Measurements from ENCODE around the gene ITK. TPM values are rescaled to one million over a fixed set of nuclear protein-coding genes. Genes with fewer than 3 reads are reported as not detected.

The ITK gene
- total RNA-seq, 1 donor from 2014 or later = 4.7 TPM

DNA sequence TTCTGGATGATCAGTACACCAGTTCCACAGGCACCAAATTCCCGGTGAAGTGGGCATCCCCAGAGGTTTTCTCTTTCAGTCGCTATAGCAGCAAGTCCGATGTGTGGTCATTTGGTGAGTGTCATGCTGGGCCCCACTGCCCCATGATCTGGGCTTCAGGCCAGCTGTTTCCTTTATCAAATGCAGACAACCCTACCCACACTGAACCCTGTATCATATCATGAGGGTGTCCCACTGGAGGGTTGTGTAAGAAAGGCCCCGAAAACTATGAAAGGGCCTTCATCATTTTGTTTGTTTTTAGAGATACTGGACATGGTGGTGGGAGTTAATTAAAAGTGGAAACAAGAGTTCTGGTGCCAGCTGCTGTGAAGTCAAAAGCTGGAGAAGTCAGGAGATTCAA is 65.2 kb downstream of the ITK start:
- DNase-seq (ENCODE audit: low spot score) = no peak

DNA sequence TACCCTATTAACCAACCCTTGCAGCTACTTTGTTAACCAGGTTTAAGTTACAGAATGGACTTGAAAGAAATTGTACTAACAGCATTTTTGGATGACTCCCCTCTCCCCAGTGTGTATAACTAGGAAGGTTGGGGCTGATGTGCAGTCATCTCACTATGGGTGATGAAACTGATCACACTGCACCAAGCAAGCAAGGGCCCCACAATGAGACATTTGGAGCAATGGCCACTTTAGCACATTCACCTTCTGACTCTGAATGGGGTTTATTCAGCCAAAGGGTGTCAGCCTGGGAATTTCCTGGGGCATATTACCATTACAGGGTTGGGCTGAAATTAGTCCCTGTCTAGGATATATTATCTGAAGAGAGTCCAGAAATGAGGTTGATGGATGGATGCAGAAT is 66.6 kb downstream of the ITK start:
- no peak for DNase-seq (ENCODE audit: low spot score)

DNA sequence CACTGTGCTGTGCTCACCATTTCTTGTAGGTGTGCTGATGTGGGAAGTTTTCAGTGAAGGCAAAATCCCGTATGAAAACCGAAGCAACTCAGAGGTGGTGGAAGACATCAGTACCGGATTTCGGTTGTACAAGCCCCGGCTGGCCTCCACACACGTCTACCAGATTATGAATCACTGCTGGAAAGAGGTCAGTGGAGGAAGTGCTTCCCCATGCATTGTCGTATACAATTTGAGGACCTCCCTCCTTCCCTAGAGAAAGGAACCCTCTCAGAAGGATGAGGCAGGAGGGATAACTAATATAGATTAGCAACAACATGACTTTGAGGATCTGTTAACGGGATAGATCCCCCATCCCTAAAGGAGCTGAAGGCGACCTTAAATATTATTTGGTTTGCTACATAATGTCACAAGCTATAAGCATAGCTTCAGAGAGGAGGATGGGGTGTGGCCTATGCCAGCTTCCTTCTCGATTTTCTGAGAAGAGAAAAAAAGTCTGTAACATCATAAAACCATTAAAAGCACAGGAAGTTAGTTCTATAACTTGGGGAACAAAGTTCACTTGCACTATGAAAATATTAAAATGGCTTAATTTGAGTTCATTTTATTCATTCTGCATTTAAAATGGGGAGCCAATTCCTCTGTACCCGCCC is 68.3 kb downstream of the ITK start:
- DNase-seq (ENCODE audit: low spot score) = no peak

DNA sequence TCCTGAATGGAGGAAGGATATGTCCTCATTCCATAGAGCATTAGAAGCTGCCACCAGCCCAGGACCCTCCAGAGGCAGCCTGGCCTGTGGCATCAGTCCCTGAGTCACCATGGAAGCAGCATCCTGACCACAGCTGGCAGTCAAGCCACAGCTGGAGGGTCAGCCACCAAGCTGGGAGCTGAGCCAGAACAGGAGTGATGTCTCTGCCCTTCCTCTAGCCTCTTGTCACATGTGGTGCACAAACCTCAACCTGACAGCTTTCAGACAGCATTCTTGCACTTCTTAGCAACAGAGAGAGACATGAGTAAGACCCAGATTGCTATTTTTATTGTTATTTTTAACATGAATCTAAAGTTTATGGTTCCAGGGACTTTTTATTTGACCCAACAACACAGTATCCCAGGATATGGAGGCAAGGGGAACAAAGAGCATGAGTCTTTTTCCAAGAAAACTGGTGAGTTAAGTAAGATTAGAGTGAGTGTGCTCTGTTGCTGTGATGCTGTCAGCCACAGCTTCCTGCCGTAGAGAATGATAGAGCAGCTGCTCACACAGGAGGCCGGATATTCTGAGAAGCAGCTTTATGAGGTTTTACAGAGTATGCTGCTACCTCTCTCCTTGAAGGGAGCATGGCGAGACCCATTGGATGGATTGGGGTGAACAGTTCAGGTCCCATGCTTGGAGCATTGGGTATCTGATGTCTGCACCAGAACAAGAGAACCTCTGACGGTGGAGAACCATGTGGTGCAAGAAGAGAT is 72.2 kb downstream of the ITK start:
- DNase-seq (ENCODE audit: low spot score) = no peak

DNA sequence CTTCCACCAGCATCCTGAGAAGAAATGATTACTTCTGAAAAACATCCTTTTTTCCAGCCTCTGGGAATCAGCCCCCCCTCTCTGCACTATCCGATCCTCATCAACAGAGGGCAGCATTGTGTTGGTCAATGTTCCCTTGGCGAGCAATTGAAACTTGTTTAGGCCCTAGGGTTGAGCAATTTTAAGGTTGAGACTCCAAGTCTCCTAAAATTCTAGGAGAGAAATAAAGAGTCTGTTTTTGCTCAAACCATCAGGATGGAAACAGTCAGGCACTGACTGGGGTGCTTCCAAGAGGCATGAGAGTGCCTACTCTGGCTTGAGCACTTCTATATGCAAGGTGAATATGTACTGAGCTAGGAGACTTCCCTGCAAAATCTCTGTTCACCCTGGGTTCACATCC is 72.9 kb downstream of the ITK start:
- DNase-seq (ENCODE audit: low spot score) = no peak

DNA sequence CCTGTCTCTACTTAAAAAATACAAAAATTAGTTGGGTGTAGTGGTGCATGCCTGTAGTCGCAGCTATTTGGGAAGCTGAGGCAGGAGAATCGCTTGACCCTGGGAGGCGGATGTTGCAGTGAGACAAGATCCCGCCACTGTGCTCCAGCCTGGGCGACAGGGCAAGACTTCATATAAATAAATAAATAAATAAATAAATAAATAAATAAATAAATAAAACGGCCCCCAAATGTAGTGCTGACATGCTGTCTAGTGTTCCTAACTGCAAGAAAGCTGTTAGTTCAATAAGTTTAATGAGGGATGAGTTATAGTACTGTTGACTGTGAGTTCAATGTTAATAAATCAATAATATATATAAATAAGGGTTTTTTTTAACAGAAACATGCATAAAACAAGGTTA is 77.8 kb downstream of the ITK start:
- DNase-seq (ENCODE audit: low spot score) = no peak

DNA sequence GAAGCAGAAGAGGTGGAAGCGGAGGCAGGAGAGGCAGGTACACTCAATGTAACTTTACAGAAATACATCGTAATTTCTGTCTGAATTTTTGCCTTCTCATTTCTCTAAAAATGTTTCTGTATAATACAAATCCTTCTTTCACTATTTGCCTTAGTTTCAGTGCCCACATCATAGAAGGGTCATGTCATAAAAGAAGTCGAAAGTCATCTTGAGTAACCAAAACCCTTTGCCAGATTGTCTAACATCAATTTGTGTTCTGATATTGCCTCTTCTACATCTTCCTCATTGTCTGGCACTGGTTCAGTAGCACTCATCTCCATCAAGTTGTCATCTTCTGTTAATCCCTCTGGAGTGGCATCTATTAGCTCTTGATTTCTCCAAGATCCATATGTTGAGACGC is 79.1 kb downstream of the ITK start:
- no peak for DNase-seq (ENCODE audit: low spot score)

DNA sequence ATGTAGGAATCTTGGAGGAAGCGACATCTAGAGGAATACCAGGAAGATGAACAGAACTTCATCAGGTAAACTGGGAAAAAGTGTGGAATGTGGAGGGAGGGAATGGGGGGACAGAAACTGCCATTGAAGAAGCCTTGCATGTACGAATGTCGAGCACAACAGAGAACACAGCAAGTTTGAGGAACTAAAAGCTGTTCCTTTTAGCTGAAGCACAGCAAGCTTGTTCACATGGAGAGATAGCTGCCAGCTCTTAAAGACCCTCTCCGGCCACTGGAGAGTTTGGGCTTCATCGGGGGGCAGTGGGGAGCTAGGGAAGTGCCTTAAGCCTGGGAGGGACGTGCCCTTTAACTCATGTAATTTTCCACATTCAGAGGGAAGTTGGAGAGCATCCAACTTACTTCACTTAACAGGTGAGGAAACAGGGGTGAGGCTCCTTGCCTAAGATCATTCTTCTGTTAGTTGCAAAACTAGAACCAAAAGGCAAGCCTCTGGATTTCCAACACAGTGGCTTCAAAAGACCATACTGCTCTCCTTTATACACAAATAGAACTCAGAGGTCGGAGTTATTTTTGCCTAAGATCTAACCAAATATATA is 83.0 kb downstream of the ITK start:
- no peak for DNase-seq (ENCODE audit: low spot score)

DNA sequence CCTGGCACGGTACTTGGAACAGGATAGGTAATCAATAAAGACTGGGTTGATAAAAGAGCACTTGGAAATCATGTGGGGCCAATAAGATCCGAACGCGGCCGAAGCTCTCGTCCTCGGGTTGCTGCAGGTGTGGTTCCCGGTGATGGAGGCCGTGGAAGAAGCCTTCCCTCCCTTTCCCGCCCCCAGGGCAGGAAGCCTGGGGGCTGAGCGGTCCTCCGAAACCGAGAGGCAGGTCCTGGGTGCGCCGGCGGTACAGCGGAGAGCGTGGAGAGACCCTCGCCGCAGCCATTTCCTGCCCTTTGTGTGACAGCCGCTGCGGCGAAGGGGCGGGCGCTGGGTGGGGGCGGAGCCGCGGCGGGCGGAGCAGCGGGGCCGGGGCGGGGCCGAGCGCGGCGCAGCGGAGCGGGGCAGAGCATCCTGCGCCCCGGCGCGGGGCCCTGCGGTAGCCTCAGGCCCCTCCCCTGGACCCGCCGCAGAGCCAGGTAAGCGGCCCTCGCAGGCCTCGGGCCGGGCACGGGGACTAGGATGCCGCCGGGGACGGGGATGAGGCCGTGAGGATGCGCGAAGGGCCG is 85.2 kb downstream of the ITK start, which contains the start of gene CYFIP2:
Gene CYFIP2 (plus strand): TSS at position 410 of the 572 bp plus-strand sequence. CDS start 19,239 bp downstream, outside the sequence.
- DNase-seq (ENCODE audit: low spot score) = peak; percentile 63

DNA sequence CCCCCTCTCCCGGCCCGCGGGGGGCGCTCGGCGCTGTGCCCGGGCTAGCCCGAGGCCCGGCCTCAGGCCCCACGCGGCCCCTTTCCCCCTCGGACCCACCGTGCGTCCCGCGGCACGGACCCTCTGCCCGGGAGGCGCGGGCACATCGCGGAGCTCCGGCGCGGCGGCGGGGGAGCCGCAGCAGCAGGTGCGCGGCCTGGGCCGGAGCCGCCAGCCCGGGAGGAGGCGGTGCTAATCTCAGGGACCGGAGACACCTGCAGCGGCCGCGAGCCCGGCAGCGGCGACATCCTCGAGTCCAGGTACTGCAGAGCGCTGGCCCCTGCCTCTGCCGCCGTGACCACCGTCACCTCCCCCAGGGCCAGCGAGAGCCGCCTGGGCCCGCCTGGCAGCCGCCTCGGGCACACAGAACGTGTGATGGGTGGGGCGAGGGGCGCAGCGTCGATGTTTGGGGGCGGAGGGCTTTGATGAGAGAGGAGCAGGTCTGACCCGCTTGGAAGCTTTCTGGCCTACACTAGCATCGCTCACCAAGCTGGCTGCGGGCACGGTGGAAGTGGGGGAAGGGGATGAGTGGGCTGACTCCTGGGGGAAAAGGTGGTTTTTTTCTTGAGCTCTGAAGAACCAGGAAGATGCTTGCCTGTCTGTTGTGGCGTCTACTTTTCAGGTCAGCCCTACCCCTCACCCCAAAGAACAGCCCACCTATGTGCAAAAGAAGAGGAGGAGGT is 85.8 kb downstream of the ITK start:
- DNase-seq (ENCODE audit: low spot score) = no peak

DNA sequence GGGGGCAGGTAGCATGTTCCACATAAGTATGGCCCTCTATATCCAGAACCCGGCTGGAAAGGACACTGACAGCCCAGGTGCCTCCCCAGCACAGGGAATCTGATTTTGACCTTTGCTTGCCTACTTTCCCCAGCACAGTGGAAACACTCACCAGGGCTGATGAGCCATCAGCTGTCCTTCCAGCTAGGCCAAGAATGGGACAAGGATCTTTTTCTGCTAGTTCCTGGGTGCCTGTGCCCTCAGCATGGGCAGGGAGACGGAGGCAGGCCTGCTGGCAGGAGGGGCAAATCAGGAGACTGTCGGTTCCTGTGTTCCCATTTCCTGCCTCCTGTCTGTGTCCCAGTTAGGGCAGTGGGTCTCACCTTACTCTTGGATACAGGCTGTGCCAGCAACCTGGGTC is 86.4 kb downstream of the ITK start:
- no peak for DNase-seq (ENCODE audit: low spot score)

DNA sequence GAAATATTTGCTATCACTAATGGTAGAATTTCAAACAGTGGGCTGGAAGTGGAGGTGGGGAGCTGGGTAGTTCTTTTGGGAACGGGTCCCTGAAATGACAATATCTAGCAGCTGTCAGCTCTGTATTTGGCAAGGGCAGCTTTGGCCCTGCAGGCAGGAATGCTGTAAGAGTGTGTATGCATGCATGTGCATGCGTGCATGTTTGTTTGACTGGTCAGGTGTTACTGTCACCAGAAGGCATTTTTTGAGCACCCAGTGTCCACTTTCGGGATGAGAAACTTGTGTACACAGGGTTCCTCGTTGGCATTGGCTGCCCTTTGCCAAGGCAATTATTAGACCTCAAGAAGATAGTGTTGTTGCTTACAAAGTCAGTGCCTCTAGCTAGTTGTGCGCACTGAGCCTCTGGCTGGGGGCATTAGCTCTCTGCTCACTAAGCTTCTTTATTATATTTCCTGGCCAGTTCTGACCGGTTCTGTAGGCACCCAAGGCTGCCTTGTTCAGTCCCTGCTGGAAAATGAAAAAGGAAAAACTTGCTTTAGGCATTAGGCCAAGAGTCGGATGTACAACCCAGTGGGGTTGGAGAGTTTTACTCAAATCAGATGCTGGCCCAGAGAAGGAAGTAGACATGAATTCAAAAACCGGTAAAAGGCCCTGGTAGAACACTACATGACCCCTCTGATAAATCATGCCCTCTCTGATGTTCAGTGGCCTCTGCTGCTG is 87.3 kb downstream of the ITK start:
- no peak for DNase-seq (ENCODE audit: low spot score)

DNA sequence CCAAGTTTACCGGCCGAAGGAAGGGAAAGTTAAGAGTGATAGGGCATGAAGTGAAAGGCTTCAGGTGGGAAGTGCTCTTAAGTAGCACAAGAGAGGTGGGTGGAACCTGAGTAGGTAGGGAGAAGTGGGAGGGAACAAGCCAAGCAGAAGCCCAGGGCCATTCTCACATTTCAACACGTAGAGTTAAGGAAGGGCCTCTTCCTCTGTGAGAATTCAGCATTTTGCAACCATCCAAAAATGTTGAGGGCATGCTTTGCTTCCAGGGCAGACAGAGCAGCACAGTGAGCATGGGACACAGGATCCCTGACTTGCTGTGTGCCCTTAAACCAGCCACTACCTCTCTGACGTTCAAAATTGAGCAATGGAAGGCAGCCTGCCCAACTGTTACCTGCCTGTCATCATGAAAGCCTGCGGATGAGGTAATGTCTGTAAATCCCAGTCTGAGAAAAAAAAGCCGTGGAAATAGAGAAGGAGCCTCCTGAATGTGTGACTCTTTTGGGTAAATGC is 88.6 kb downstream of the ITK start:
- no peak for DNase-seq (ENCODE audit: low spot score)

DNA sequence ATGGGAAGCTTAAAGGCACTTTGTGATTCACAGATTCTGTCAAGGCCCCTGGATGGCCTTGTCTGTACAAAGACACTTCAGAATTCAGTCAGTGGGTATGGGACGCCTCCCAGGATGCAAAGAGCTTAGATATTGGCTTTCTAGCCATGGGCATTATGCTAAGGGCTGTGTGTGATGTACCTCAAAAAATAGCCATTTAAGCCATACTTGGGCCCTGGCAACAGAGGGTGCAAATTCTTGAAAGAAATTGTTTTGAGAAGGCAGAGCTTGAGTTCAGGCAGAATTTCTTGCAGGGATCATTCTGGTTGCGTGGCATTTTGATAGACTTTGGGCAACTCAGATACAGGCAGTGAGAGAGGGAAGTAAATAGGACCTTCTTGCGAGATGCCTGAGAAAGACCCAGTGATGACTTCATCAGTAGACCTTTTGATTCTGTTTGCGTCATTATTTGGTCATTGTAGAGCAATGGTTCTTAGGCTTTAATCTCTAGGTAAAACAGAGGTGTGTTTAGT is 89.2 kb downstream of the ITK start:
- DNase-seq (ENCODE audit: low spot score) = no peak

DNA sequence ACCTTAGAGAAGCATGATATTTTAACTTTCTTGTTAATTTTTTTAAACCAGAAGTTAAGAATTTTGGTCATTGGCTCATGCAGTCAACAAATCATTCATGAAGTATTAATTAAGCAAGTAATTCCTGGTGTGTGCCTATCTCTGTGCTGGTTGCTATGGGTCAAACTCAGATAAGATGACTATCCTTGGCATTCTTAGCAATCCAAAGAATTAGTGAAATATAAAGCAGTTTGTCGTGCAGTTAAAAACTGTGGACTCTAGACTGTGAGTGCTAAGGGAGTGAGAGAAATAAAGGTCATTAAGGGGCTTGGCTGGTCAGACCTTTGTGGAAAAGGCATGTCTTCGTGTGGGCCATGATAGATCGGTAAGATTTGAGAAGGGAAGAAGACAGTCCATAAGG is 90.1 kb downstream of the ITK start:
- DNase-seq (ENCODE audit: low spot score) = no peak

DNA sequence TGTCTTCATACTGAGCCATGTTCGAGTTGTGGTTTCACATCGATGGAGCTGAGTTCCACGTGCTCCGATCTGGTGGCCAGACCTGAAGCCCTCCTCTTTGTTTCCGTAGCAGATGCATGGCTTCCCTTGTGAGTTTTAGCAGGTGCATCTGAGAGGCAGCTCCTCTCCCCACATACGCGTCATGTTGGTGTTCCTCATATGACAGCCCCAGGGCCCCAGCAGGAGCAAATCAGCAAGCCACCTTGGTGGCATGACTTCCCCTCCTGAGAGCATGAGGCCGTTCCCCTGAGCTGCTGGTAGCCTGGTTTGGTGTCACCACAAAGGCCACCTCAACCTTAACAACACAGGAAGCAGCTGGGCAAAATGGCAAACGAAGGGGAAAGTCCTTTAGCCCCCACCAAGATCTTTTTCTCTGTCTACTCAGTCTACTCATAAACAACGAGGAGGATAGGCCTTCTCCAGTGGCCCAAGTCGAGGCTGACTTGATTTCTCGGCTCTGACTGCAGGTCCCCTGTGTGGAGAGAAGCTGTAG is 91.2 kb downstream of the ITK start:
- no peak for DNase-seq (ENCODE audit: low spot score)

DNA sequence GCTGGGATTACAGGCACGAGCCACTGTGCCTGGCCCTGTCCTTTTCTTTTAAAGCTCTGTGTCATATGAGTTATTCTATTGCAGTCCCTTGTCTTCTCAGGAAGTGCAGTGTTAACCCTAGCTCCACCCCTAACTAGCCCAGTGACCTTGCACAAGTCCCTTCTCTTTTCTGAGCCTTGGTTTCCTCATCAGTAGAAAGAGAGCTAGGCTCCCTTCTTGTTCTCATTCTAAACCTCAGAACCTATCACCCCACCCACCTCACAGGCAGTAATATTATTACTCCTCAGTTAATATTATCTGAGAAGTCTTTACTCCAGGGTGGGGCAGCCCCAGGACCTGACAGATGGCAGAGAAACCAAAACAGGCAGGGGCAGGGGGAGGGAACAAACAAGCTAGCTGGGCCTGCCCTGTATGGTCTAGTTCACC is 92.5 kb downstream of the ITK start:
- no peak for DNase-seq (ENCODE audit: low spot score)

DNA sequence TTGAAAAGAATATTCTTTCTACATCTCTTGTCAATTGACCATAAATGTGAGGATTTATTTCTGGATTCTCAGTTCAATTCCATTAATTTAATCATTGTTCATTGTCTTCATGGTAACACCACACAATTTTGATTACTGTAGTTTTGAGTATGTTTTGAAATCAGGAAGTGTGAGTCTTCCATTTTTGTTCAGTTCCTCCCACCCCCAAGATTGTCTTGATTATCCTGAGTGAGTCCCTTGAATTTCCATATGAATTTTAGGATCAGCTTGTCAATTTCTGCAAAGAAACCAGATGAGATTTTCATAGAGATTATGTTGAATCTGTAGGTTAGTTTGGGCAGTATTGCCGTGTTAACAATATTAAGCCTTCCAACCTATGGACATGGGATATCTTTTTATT is 94.8 kb downstream of the ITK start:
- DNase-seq (ENCODE audit: low spot score) = no peak

DNA sequence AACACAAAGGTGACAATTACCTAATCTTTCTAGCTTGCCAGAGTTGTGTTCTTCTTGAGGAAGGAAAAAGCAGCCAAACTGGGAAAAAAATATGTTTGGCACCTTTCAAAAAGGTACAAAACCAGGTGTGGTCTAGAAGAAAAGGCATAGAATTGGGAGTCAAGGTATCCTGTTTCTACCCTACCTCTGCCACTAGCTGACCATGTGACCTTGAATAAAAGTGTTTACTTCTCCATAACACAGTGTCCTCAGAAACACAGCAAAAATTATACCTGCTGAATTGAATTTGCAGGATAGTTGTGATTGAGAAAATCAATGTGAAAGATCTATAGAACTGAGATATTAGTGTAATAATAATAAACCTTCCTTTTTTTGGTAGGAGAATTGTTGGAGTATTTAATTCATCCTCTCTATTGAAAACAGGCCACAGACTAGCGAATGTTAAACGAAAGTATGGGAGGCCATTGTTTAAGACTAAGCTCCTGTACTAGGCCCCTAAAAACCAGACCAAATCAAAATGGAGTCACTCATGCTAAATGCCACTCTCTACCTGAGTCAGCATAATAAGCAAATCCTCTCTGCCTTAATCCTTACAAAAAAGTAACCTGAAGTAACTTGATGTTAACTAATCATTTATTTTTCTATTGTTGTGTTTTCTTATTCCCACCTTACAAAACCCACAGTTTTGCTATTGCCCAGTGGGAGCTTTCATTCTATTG is 97.8 kb downstream of the ITK start:
- no peak for DNase-seq (ENCODE audit: low spot score)

DNA sequence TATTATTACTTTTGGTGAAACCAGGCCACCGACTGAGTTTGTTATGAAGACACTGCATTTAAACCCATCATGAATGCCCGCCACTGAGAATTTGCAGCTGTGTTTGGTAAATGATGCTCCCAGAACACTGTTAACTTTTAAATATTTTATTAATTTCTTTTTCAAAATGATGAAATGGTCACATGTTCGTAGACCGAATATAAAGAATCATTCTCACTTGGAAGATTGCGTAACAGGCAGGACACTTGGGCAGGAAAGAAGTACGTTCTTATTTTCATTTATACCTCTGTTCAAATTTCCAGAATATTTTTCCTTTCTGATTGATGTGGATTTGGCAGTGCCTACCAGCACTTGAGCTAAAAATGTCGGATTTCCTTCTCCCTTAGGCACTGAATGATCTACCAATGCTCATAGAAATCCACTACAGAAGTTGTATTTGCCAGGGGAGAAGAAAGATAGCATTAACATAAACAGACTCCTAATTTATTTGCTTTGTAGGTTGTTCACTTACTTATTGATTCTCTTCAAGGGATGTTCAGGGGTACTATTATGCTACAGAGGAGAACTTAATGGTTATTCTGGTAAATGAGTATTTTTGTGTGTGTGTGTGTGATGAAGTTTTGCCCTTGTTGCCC is 99.1 kb downstream of the ITK start:
- DNase-seq (ENCODE audit: low spot score) = no peak
